Activated naive CD4-positive, alpha-beta T cell treated with Interleukin-2 at 50 U/mL for 16 hours (primary cell): ENCODE measurements around the gene CDK11A.
"Not testable (repeated sequence)": the region's sequence is repeated elsewhere in the genome, so short reads cannot be mapped to it uniquely, and the experiment has no call there.

Experiments used
- DNase-seq: peaks from one replicate; pipeline ENCODE4 v3.0.0-alpha.2; 2020

The CDK11A gene

GRCh38 chr1:1715109-1715883 lies 8.9 kb downstream of the CDK11A start:
- not testable (repeated sequence) for DNase-seq

GRCh38 chr1:1707897-1708296 lies 16.3 kb downstream of the CDK11A start:
- not testable (repeated sequence) for DNase-seq

- DNase-seq, result not testable (repeated sequence)
Measured at GRCh38 chr1:1707241-1707640, 16.9 kb downstream of the CDK11A start.

- DNase-seq, result not testable (repeated sequence)
Measured at GRCh38 chr1:1705623-1706022, 18.5 kb downstream of the CDK11A start.

- not testable (repeated sequence) for DNase-seq
Measured at GRCh38 chr1:1704284-1704957, 19.7 kb downstream of the CDK11A start.

- no peak for DNase-seq
Measured at GRCh38 chr1:1703796-1704195, 20.4 kb downstream of the CDK11A start.

- DNase-seq, result not testable (repeated sequence)
Measured at GRCh38 chr1:1702506-1702905, 21.7 kb downstream of the CDK11A start.

GRCh38 chr1:1700557-1700956 lies 23.6 kb downstream of the CDK11A start:
- DNase-seq, result not testable (repeated sequence)

- not testable (repeated sequence) for DNase-seq
Measured at GRCh38 chr1:1700067-1700466, 24.1 kb downstream of the CDK11A start.

GRCh38 chr1:1699061-1699460 lies 25.1 kb downstream of the CDK11A start:
- not testable (repeated sequence) for DNase-seq

- not testable (repeated sequence) for DNase-seq
Measured at GRCh38 chr1:1697358-1698183, 26.6 kb downstream of the CDK11A start.

GRCh38 chr1:1696431-1697357 lies 27.5 kb downstream of the CDK11A start:
- DNase-seq, result not testable (repeated sequence)

- peak; percentile 83 for DNase-seq
Measured at GRCh38 chr1:1692714-1693647, 31.2 kb downstream of the CDK11A start, which contains the start of gene SLC35E2B. TSS of gene SLC35E2B (minus strand) at chr1:1692795. CDS start at chr1:1676699, 16,096 bp downstream.

- DNase-seq, result peak; percentile 62
Measured at GRCh38 chr1:1692324-1692713, 31.8 kb downstream of the CDK11A start.

- not testable (repeated sequence) for DNase-seq
Measured at GRCh38 chr1:1691443-1691842, 32.7 kb downstream of the CDK11A start.

- DNase-seq, result not testable (repeated sequence)
Measured at GRCh38 chr1:1689526-1689925, 34.6 kb downstream of the CDK11A start.

- DNase-seq, result no peak
Measured at GRCh38 chr1:1687846-1688245, 36.3 kb downstream of the CDK11A start.

- DNase-seq, result no peak
Measured at GRCh38 chr1:1684031-1684681, 40.0 kb downstream of the CDK11A start.

GRCh38 chr1:1683104-1683905 lies 40.9 kb downstream of the CDK11A start:
- no peak for DNase-seq
